Stimulated activated CD4-positive, alpha-beta T cell treated with anti-CD3 and anti-CD28 coated beads, Interleukin-2, amount 100 ng/mL, for 4 hours (primary cell): Measurements from ENCODE around the gene B4GALT1.
"Not testable (repeated sequence)": the region's sequence is repeated elsewhere in the genome, so short reads cannot be mapped to it uniquely, and the experiment has no call there.

Experiments
- DNase-seq: peaks from one replicate; pipeline ENCODE4 v3.0.0-alpha.2; 2020; ENCODE audit warnings: low read depth

Gene B4GALT1

GRCh38 chr9:33101104-33101951 is 65.8 kb downstream of the B4GALT1 start:
- no peak for DNase-seq

GRCh38 chr9:33099754-33100153 is 67.4 kb downstream of the B4GALT1 start:
- DNase-seq, result no peak

GRCh38 chr9:33097192-33097591 is 69.9 kb downstream of the B4GALT1 start:
- no peak for DNase-seq

- no peak for DNase-seq
Measured at GRCh38 chr9:33092634-33093033, 74.5 kb downstream of the B4GALT1 start.

- not testable (repeated sequence) for DNase-seq
Measured at GRCh38 chr9:33085672-33086071, 81.5 kb downstream of the B4GALT1 start.

- DNase-seq, result no peak
Measured at GRCh38 chr9:33082538-33083326, 84.4 kb downstream of the B4GALT1 start.

GRCh38 chr9:33082128-33082527 is 85.0 kb downstream of the B4GALT1 start:
- no peak for DNase-seq

GRCh38 chr9:33081128-33081851 is 85.8 kb downstream of the B4GALT1 start:
- DNase-seq, result peak; percentile 57

- DNase-seq, result no peak
Measured at GRCh38 chr9:33080534-33080933, 86.6 kb downstream of the B4GALT1 start.

GRCh38 chr9:33076046-33077004 is 90.8 kb downstream of the B4GALT1 start, which contains the start of gene SMU1:
Gene SMU1 (minus strand): TSS chr9:33076674. CDS start chr9:33076608, 66 bp downstream.
- DNase-seq, result peak; percentile 94

- no peak for DNase-seq
Measured at GRCh38 chr9:33068991-33069390, 98.1 kb downstream of the B4GALT1 start.

- no peak for DNase-seq
Measured at GRCh38 chr9:33065157-33066076, 101.7 kb downstream of the B4GALT1 start.
